Panc1 (cell line): ENCODE data around the gene ZBTB20. TPM values are rescaled to one million over a fixed set of nuclear protein-coding genes. Genes with fewer than 3 reads are reported as not detected.

ENCODE experiments used
- ATAC-seq: fragments of 200-7000 bp; cut with Tn5 transposase; 2 replicates; pipeline ENCODE4 v1.9.1; 2020; ENCODE audit warnings: mild to moderate bottlenecking, moderate library complexity
- BruUV-seq: library from RNA; stranded (reverse); fragments of 400-500 nt; replicated peaks from 2 replicates; lab custom pipeline; 2021; lab: Mats Ljungman, UMichigan
- CTCF ChIA-PET: fragments of 300-600 bp; sonication (Branson Sonifier 250); formaldehyde crosslinking; loops from one replicate; lab custom pipeline; 2022; ENCODE audit warnings: antibody characterized with exemption; lab: Charles Lee
- POLR2A ChIA-PET: fragments of 300-600 bp; sonication (Branson Sonifier 250); formaldehyde crosslinking; loops from one replicate; lab custom pipeline; 2022; ENCODE audit warnings: antibody characterized with exemption; lab: Charles Lee
- DNase-seq: peaks from one replicate; pipeline ENCODE4 v3.0.0-alpha.2; 2010; ENCODE audit warnings: low read depth, low spot score
- H3K27ac ChIP-seq: 2 replicates; pipeline ENCODE4 v1.5.1; 2011; ENCODE audit warnings: mild to moderate bottlenecking, low read length, inconsistent platforms
- H3K27me3 ChIP-seq: fragments of 200-500 bp; sonication (Bioruptor generic); 2 replicates; pipeline ENCODE4 v1.6.0; 2014; ENCODE audit warnings: low read length, inconsistent platforms; ENCODE audit not compliant: control insufficient read depth, insufficient read depth
- H3K36me3 ChIP-seq: fragments of 200-500 bp; sonication (Bioruptor generic); 2 replicates; pipeline ENCODE4 v1.5.1; 2014; ENCODE audit warnings: inconsistent platforms, mild to moderate bottlenecking, low read length, moderate library complexity; ENCODE audit not compliant: control insufficient read depth, insufficient read depth
- H3K4me1 ChIP-seq: 2 replicates; pipeline ENCODE4 v1.5.1; 2011; ENCODE audit warnings: inconsistent platforms, mild to moderate bottlenecking, low read length, moderate library complexity; ENCODE audit not compliant: control insufficient read depth, insufficient read depth
- H3K4me3 ChIP-seq, 2 experiments: 2 replicates each; pipeline ENCODE4 v1.5.1; 2011 to 2012; ENCODE audit warnings: low read depth in 2 of 2, low read length in 2 of 2, mild to moderate bottlenecking in 2 of 2, inconsistent platforms in 1 of 2, moderate library complexity in 1 of 2
- H3K9me3 ChIP-seq: fragments of 200-500 bp; sonication (Bioruptor generic); 2 replicates; pipeline ENCODE4 v1.5.1; 2014; ENCODE audit warnings: low read depth, mild to moderate bottlenecking, inconsistent platforms, low read length, moderate library complexity; ENCODE audit not compliant: control insufficient read depth, insufficient read depth
- POLR2AphosphoS5 ChIP-seq: IDR thresholded peaks from 2 replicates; pipeline ENCODE4 v1.6.1; 2012; ENCODE audit warnings: mild to moderate bottlenecking, low read depth, low read length, moderate library complexity
- SIN3A ChIP-seq: IDR thresholded peaks from 2 replicates; pipeline ENCODE4 v1.6.1; 2012; ENCODE audit warnings: low read depth, mild to moderate bottlenecking, low read length, moderate library complexity, borderline replicate concordance; ENCODE audit not compliant: insufficient read depth
- TCF7L2 ChIP-seq: IDR thresholded peaks from 2 replicates; pipeline ENCODE4 v1.6.1; 2011; ENCODE audit warnings: mild to moderate bottlenecking, low read depth, low read length, inconsistent platforms
- in situ Hi-C: cut with HindIII; loops from 2 replicates; pipeline ENCODE4 v1.10.0; 2016; ENCODE audit warnings: low sequenced_read_pairs, low pct_unique_long_range_greater_than_20kb
- intact Hi-C: fragments of 100-400 bp; cut with micrococcal nuclease; formaldehyde crosslinking; loops from one replicate; pipeline ENCODE4 v1.10.0; 2022; ENCODE audit not compliant: unreplicated experiment
- total RNA-seq: library from RNA; stranded (reverse); gene quantifications from one replicate; pipeline ENCODE4 v1.2.1, GENCODE V29; 2021; ENCODE audit not compliant: unreplicated experiment
- TF ChIP-seq, protein P1 (sequence below): fragments of 450-650 bp; IDR thresholded peaks from 2 replicates; pipeline ENCODE4 v1.5.1; 2017; ENCODE audit warnings: mild to moderate bottlenecking
- TF ChIP-seq, protein P2 (sequence below), 2 experiments: IDR thresholded peaks; 2 replicates each; pipeline ENCODE4 v1.6.1; 2011 to 2012; ENCODE audit warnings: low read depth in 2 of 2, control low read depth in 1 of 2, low read length in 1 of 2, mild to moderate bottlenecking in 1 of 2, moderate library complexity in 1 of 2; ENCODE audit not compliant: insufficient read depth in 1 of 2

Gene ZBTB20
- total RNA-seq, 1 experiment from 2014 or later, result 4.1 TPM

DNA sequence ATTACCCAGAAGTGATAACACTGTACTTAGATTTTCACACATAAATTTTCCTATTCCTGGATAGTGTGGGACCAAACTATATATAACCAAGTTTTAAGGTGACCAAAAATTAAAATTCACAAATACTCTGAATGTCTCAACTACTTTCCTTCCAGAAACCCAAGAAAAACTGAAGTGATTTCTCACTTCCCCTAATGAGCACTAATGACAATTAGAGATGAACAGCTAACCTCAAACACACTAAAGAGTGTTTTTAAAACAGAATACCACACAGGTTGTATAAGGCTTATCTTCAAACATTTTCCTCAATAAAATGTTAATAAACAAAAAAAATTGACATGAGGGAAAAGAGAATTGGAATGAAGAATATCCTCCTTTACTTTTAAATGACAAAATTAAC is 188.2 kb downstream of the ZBTB20 start:
- H3K9me3 ChIP-seq, result peaks cover 8% of the 10 kb centered on the region; the same call in 1 of the 2 replicates
- TF ChIP-seq SIN3A (no peak), TCF7L2 (no peak), POLR2AphosphoS5 (no peak)
- TF ChIP-seq, protein P1, sequence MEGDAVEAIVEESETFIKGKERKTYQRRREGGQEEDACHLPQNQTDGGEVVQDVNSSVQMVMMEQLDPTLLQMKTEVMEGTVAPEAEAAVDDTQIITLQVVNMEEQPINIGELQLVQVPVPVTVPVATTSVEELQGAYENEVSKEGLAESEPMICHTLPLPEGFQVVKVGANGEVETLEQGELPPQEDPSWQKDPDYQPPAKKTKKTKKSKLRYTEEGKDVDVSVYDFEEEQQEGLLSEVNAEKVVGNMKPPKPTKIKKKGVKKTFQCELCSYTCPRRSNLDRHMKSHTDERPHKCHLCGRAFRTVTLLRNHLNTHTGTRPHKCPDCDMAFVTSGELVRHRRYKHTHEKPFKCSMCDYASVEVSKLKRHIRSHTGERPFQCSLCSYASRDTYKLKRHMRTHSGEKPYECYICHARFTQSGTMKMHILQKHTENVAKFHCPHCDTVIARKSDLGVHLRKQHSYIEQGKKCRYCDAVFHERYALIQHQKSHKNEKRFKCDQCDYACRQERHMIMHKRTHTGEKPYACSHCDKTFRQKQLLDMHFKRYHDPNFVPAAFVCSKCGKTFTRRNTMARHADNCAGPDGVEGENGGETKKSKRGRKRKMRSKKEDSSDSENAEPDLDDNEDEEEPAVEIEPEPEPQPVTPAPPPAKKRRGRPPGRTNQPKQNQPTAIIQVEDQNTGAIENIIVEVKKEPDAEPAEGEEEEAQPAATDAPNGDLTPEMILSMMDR, result no peak
- TF ChIP-seq, protein P2, sequence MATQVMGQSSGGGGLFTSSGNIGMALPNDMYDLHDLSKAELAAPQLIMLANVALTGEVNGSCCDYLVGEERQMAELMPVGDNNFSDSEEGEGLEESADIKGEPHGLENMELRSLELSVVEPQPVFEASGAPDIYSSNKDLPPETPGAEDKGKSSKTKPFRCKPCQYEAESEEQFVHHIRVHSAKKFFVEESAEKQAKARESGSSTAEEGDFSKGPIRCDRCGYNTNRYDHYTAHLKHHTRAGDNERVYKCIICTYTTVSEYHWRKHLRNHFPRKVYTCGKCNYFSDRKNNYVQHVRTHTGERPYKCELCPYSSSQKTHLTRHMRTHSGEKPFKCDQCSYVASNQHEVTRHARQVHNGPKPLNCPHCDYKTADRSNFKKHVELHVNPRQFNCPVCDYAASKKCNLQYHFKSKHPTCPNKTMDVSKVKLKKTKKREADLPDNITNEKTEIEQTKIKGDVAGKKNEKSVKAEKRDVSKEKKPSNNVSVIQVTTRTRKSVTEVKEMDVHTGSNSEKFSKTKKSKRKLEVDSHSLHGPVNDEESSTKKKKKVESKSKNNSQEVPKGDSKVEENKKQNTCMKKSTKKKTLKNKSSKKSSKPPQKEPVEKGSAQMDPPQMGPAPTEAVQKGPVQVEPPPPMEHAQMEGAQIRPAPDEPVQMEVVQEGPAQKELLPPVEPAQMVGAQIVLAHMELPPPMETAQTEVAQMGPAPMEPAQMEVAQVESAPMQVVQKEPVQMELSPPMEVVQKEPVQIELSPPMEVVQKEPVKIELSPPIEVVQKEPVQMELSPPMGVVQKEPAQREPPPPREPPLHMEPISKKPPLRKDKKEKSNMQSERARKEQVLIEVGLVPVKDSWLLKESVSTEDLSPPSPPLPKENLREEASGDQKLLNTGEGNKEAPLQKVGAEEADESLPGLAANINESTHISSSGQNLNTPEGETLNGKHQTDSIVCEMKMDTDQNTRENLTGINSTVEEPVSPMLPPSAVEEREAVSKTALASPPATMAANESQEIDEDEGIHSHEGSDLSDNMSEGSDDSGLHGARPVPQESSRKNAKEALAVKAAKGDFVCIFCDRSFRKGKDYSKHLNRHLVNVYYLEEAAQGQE (IDR thresholded peaks at IDR 0.05; ENCODE audit: insufficient read depth in 1 of 2, low read depth in 2 of 2, low read length in 1 of 2), result no peak
- CTCF ChIA-PET, result no interaction called here
- DNase-seq, result no peak
- intact Hi-C loops (no loop called here), in situ Hi-C loops (no loop called here)
- H3K27ac ChIP-seq, result no peak overlapping the region
- POLR2A ChIA-PET, result no interaction called here
- ATAC-seq, result no peak
- H3K4me3 ChIP-seq, result no peak overlapping the region
- no peaks in the 10 kb centered on the region for H3K36me3 ChIP-seq
- no peaks in the 10 kb centered on the region for H3K4me1 ChIP-seq
- no TSS peak for BruUV-seq
- no peaks in the 10 kb centered on the region for H3K27me3 ChIP-seq

DNA sequence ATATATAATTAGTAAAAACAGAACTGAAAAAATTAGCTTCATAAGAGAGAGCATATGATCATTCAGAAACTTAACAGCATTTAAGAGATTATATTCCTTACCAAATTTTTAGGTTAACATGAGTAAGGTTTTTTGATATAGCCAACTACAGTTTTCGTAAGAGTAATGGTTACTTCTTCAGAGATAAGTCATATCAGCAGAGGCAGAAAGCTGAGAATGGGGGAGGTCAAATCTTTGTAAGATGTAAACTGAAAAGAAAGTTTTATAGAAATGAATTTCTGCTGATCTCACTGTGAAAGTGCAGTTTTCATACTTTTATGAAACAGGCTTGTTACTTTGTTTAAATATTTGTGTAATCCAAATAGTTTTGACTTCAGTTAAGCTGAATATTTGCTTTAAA is 193.3 kb downstream of the ZBTB20 start:
- Histone ChIP-seq H3K36me3 (no peaks in the 10 kb centered on the region), H3K4me3 (no peak overlapping the region), H3K27me3 (no peaks in the 10 kb centered on the region), H3K9me3 (peaks cover 17% of the 10 kb centered on the region; the same call in 1 of the 2 replicates), H3K4me1 (no peaks in the 10 kb centered on the region), H3K27ac (no peak overlapping the region)
- no peak for ATAC-seq
- no TSS peak for BruUV-seq
- TF ChIP-seq POLR2AphosphoS5, result no peak
- no peak for TF ChIP-seq TCF7L2
- no peak for TF ChIP-seq SIN3A
- in situ Hi-C loops, result no loop called here
- intact Hi-C loops, result no loop called here
- CTCF ChIA-PET, result no interaction called here
- no peak for DNase-seq
- POLR2A ChIA-PET, result no interaction called here

DNA sequence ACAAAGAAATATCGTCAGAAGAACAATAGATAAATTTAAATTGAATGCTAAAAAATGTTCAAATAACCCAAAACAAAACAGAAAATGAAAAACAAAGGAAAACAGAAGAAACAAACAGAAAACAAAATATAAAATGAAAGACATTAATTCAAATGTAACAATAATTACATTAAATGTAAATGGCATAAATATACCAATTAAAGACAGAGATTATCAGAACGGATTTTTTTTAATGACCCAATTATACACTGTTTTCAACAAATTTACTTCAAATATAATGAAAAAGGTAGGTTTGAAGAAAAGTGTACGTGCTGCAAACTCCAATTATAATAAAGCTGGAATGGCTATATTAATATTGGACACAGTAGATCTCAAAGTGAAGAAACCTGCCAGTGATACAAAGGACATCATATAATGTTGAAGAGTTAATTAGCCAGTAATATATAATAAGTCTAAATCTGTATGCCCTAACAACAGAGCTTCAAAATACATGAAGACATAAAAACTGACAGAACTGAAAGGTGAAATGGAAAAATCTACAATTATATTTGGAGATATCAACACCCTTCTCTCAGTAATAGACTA is 193.8 kb downstream of the ZBTB20 start:
- H3K27me3 ChIP-seq, result no peaks in the 10 kb centered on the region
- CTCF ChIA-PET, result no interaction called here
- in situ Hi-C loops, result no loop called here
- intact Hi-C loops, result no loop called here
- peaks cover 17% of the 10 kb centered on the region; the same call in 1 of the 2 replicates for H3K9me3 ChIP-seq
- DNase-seq, result no peak
- no peak overlapping the region for H3K27ac ChIP-seq
- POLR2A ChIA-PET, result no interaction called here
- H3K4me3 ChIP-seq, result no peak overlapping the region
- BruUV-seq, result no TSS peak
- ATAC-seq, result no peak
- TF ChIP-seq TCF7L2 (no peak), POLR2AphosphoS5 (no peak), SIN3A (no peak)
- TF ChIP-seq, protein P1, result no peak
- TF ChIP-seq, protein P2 (IDR thresholded peaks at IDR 0.05; ENCODE audit: insufficient read depth in 1 of 2, low read depth in 2 of 2, low read length in 1 of 2), result no peak
- H3K36me3 ChIP-seq, result no peaks in the 10 kb centered on the region
- no peaks in the 10 kb centered on the region for H3K4me1 ChIP-seq
